H9 (cell line): ENCODE measurements around the gene ITPRID2. TPM values are rescaled to one million over a fixed set of nuclear protein-coding genes. Genes with fewer than 3 reads are reported as not detected.
"Not testable (repeated sequence)": the region's sequence is repeated elsewhere in the genome, so short reads cannot be mapped to it uniquely, and the experiment has no call there.

Source experiments
- DNase-seq: peaks from one replicate; pipeline ENCODE4 v3.0.0-alpha.2; 2017
- H2AFZ ChIP-seq: one replicate; pipeline ENCODE4 v1.6.1; 2013; ENCODE audit warnings: mild to moderate bottlenecking, low read length, control low read depth, moderate library complexity
- H2AK5ac ChIP-seq: 2 replicates; pipeline ENCODE4 v1.6.1; 2013; ENCODE audit warnings: low read length, control low read depth, mixed read lengths; ENCODE audit not compliant: insufficient read length
- H2BK120ac ChIP-seq: one replicate; pipeline ENCODE4 v1.6.1; 2013; ENCODE audit warnings: low read depth, mild to moderate bottlenecking, low read length, control low read depth, inconsistent platforms; ENCODE audit not compliant: poor library complexity, severe bottlenecking
- H2BK12ac ChIP-seq: 2 replicates; pipeline ENCODE4 v1.6.1; 2013; ENCODE audit warnings: low read length, control low read depth, mixed read lengths, low read depth; ENCODE audit not compliant: insufficient read length
- H2BK15ac ChIP-seq: 2 replicates; pipeline ENCODE4 v1.6.1; 2013; ENCODE audit warnings: low read depth, low read length, control low read depth
- H2BK20ac ChIP-seq: one replicate; pipeline ENCODE4 v1.6.1; 2013; ENCODE audit warnings: low read depth, mild to moderate bottlenecking, low read length, control low read depth, inconsistent platforms; ENCODE audit not compliant: poor library complexity, severe bottlenecking
- H2BK5ac ChIP-seq: 2 replicates; pipeline ENCODE4 v1.6.1; 2013; ENCODE audit warnings: low read length, control low read depth, mixed read lengths; ENCODE audit not compliant: insufficient read length
- H3K14ac ChIP-seq: 2 replicates; pipeline ENCODE4 v1.6.1; 2013; ENCODE audit warnings: low read length, control low read depth; ENCODE audit not compliant: insufficient read depth
- H3K18ac ChIP-seq: 2 replicates; pipeline ENCODE4 v1.6.1; 2013; ENCODE audit warnings: low read depth, mild to moderate bottlenecking, mixed read lengths, low read length, control low read depth; ENCODE audit not compliant: insufficient read length
- H3K23ac ChIP-seq: 2 replicates; pipeline ENCODE4 v1.6.1; 2013; ENCODE audit warnings: low read length, control low read depth, mixed read lengths, low read depth; ENCODE audit not compliant: insufficient read length
- H3K23me2 ChIP-seq: 2 replicates; pipeline ENCODE4 v1.6.1; 2013; ENCODE audit warnings: low read depth, mild to moderate bottlenecking, mixed read lengths, low read length, control low read depth; ENCODE audit not compliant: insufficient read length, poor library complexity, severe bottlenecking
- H3K27ac ChIP-seq: 2 replicates; pipeline ENCODE4 v1.5.1; 2013; ENCODE audit warnings: low read length, control low read depth, mixed read lengths, low read depth; ENCODE audit not compliant: insufficient read length
- H3K27me3 ChIP-seq: 2 replicates; pipeline ENCODE4 v1.6.1; 2013; ENCODE audit warnings: low read length, control low read depth, inconsistent platforms; ENCODE audit not compliant: insufficient read depth
- H3K4ac ChIP-seq: 2 replicates; pipeline ENCODE4 v1.6.1; 2013; ENCODE audit warnings: low read depth, mild to moderate bottlenecking, control low read depth, inconsistent platforms, low read length, moderate library complexity
- H3K4me1 ChIP-seq: 2 replicates; pipeline ENCODE4 v1.6.1; 2013; ENCODE audit warnings: low read length, control low read depth, inconsistent platforms; ENCODE audit not compliant: insufficient read depth
- H3K4me2 ChIP-seq: 2 replicates; pipeline ENCODE4 v1.6.1; 2013; ENCODE audit warnings: low read length, control low read depth, mixed read lengths; ENCODE audit not compliant: insufficient read length, insufficient read depth
- H3K56ac ChIP-seq: 2 replicates; pipeline ENCODE4 v1.6.1; 2013; ENCODE audit warnings: low read depth, mild to moderate bottlenecking, mixed read lengths, low read length, control low read depth; ENCODE audit not compliant: insufficient read length
- H3K79me1 ChIP-seq: 2 replicates; pipeline ENCODE4 v1.6.1; 2013; ENCODE audit warnings: low read depth, mild to moderate bottlenecking, moderate library complexity, low read length, control low read depth, inconsistent platforms; ENCODE audit not compliant: insufficient read depth, poor library complexity, severe bottlenecking
- H3K79me2 ChIP-seq: 2 replicates; pipeline ENCODE4 v1.6.1; 2013; ENCODE audit warnings: low read length, control low read depth, inconsistent platforms; ENCODE audit not compliant: insufficient read depth
- H3K9ac ChIP-seq: 2 replicates; pipeline ENCODE4 v1.6.1; 2013; ENCODE audit warnings: low read length, control low read depth, mixed read lengths; ENCODE audit not compliant: insufficient read length; ENCODE audit errors: extremely low read depth
- H3K9me3 ChIP-seq: one replicate; pipeline ENCODE4 v1.6.1; 2013; ENCODE audit warnings: low read depth, low read length, inconsistent platforms; ENCODE audit not compliant: control insufficient read depth
- H3T11ph ChIP-seq: one replicate; pipeline ENCODE4 v1.6.1; 2013; ENCODE audit warnings: mild to moderate bottlenecking, low read length, control low read depth, inconsistent platforms
- H4K20me1 ChIP-seq: one replicate; pipeline ENCODE4 v1.6.1; 2013; ENCODE audit not compliant: control insufficient read depth, insufficient read length, insufficient read depth
- H4K5ac ChIP-seq: 2 replicates; pipeline ENCODE4 v1.6.1; 2013; ENCODE audit warnings: low read depth, mild to moderate bottlenecking, mixed read lengths, low read length, control low read depth; ENCODE audit not compliant: insufficient read length
- H4K8ac ChIP-seq: replicated peaks from 2 replicates; pipeline ENCODE4 v1.6.1; 2013; ENCODE audit warnings: low read length, control low read depth, mixed read lengths, low read depth; ENCODE audit not compliant: insufficient read length
- H4K91ac ChIP-seq: 2 replicates; pipeline ENCODE4 v1.6.1; 2013; ENCODE audit warnings: low read depth, mild to moderate bottlenecking, moderate library complexity, mixed read lengths, low read length, control low read depth; ENCODE audit not compliant: insufficient read length
- H3K27ac Mint-ChIP-seq, 3 experiments: 2 replicates in 2 of 3; 3 replicates in 1 of 3; pipeline ENCODE4 v1.8.0; 2020 to 2021; ENCODE audit warnings: mixed read lengths in 3 of 3, mild to moderate bottlenecking in 1 of 3, moderate library complexity in 1 of 3
- H3K27me3 Mint-ChIP-seq: 2 replicates; pipeline ENCODE4 v1.8.0; 2021; ENCODE audit warnings: low read depth, mild to moderate bottlenecking, moderate library complexity, mixed read lengths
- H3K36me3 Mint-ChIP-seq, 3 experiments: 2 replicates in 2 of 3; 3 replicates in 1 of 3; pipeline ENCODE4 v1.8.0; 2020 to 2021; ENCODE audit warnings: low read depth in 3 of 3, mixed read lengths in 3 of 3; ENCODE audit not compliant: insufficient read depth in 1 of 3
- H3K4me1 Mint-ChIP-seq, 2 experiments: 2 replicates each; pipeline ENCODE4 v1.8.0; 2020; ENCODE audit warnings: mixed read lengths in 2 of 2
- H3K4me3 Mint-ChIP-seq, 2 experiments: 2 replicates in 1 of 2; 3 replicates in 1 of 2; pipeline ENCODE4 v1.8.0; 2020 to 2021; ENCODE audit warnings: mild to moderate bottlenecking in 2 of 2, mixed read lengths in 2 of 2, moderate library complexity in 1 of 2
- H3K9me3 Mint-ChIP-seq, 2 experiments: 2 replicates in 1 of 2; 3 replicates in 1 of 2; pipeline ENCODE4 v1.8.0; 2020; ENCODE audit warnings: mild to moderate bottlenecking in 2 of 2, mixed read lengths in 2 of 2, moderate library complexity in 1 of 2
- whole genome bisulfite sequencing: extraction: QIAGEN DNeasy Blood & Tissue Kit; methylation state at CpG from one replicate; pipeline ENCODE4 v1.1.7; 2013; ENCODE audit warnings: missing lambda C conversion rate, low lambda C conversion rate, mixed read lengths; ENCODE audit not compliant: insufficient read length; ENCODE audit errors: extremely low coverage; 5-methylcytosine and 5-hydroxymethylcytosine counted together
- total RNA-seq: library from RNA; stranded (reverse); gene quantifications from 2 replicates; pipeline ENCODE4 v1.2.1, GENCODE V29; 2021
- TF ChIP-seq, protein P1 (sequence below): fragments of 200-600 bp; sonication (generic); conservative IDR thresholded peaks from 3 replicates; pipeline ENCODE4 v1.8.0; 2021; ENCODE audit warnings: antibody characterized with exemption, mild to moderate bottlenecking

Gene ITPRID2
- total RNA-seq, 1 experiment from 2014 or later: 12.0 TPM

DNA sequence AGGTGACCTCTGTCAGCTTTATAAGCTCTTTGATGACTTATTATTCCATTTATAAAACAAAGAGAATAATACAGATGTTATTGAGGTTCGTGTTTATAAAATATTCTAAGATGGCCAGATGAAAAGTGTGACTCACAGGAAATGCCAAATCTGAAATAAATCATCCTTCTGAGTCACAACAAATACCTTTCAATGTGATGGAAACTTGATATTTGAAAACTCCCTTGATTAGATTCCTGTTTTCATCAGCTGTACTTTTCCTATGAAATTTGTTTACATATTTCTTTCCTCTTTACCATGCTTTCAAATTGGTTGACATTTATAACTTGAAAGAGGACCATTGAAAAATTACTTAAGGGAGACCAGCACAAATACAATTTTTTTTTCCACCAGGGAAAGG, 63.5 kb downstream of the ITPRID2 start:
- no peak overlapping the region for H4K5ac ChIP-seq
- H3K27ac ChIP-seq: no peak overlapping the region
- H4K8ac ChIP-seq: no peak overlapping the region
- H3K18ac ChIP-seq: no peak overlapping the region
- no peak overlapping the region for H3K4me3 Mint-ChIP-seq
- H3T11ph ChIP-seq: no peak overlapping the region
- WGBS: no CpG with 5 or more reads among the region's 1 CpG
- H4K20me1 ChIP-seq: no peaks in the 10 kb centered on the region
- H3K4me2 ChIP-seq: no peak overlapping the region
- H3K79me2 ChIP-seq: no peaks in the 10 kb centered on the region
- H2AK5ac ChIP-seq: no peak overlapping the region
- no peak overlapping the region for H3K9ac ChIP-seq
- no peak overlapping the region for H2AFZ ChIP-seq
- no peak overlapping the region for H2BK5ac ChIP-seq
- H3K27me3 Mint-ChIP-seq: no peaks in the 10 kb centered on the region
- DNase-seq: no peak
- H3K9me3 Mint-ChIP-seq: no peaks in the 10 kb centered on the region
- H3K4me1 ChIP-seq: no peaks in the 10 kb centered on the region
- H3K4me1 Mint-ChIP-seq: peaks cover 4 to 6% of the 10 kb centered on the region in 2 experiments; a peak in 3 of 4 replicates
- no peak overlapping the region for H3K4ac ChIP-seq
- H2BK120ac ChIP-seq: no peak overlapping the region
- no peaks in the 10 kb centered on the region for H3K23me2 ChIP-seq
- no peaks in the 10 kb centered on the region for H3K27me3 ChIP-seq
- no peaks in the 10 kb centered on the region for H3K79me1 ChIP-seq
- H3K27ac Mint-ChIP-seq: no peak overlapping the region
- TF ChIP-seq, protein P1, sequence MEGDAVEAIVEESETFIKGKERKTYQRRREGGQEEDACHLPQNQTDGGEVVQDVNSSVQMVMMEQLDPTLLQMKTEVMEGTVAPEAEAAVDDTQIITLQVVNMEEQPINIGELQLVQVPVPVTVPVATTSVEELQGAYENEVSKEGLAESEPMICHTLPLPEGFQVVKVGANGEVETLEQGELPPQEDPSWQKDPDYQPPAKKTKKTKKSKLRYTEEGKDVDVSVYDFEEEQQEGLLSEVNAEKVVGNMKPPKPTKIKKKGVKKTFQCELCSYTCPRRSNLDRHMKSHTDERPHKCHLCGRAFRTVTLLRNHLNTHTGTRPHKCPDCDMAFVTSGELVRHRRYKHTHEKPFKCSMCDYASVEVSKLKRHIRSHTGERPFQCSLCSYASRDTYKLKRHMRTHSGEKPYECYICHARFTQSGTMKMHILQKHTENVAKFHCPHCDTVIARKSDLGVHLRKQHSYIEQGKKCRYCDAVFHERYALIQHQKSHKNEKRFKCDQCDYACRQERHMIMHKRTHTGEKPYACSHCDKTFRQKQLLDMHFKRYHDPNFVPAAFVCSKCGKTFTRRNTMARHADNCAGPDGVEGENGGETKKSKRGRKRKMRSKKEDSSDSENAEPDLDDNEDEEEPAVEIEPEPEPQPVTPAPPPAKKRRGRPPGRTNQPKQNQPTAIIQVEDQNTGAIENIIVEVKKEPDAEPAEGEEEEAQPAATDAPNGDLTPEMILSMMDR: no peak
- H2BK15ac ChIP-seq: no peak overlapping the region
- H2BK12ac ChIP-seq: no peak overlapping the region
- H3K56ac ChIP-seq: no peak overlapping the region
- no peak overlapping the region for H3K14ac ChIP-seq
- no peaks in the 10 kb centered on the region for H3K9me3 ChIP-seq
- no peak overlapping the region for H3K23ac ChIP-seq
- no peak overlapping the region for H4K91ac ChIP-seq
- no peaks in the 10 kb centered on the region for H3K36me3 Mint-ChIP-seq
- H2BK20ac ChIP-seq: no peak overlapping the region

DNA sequence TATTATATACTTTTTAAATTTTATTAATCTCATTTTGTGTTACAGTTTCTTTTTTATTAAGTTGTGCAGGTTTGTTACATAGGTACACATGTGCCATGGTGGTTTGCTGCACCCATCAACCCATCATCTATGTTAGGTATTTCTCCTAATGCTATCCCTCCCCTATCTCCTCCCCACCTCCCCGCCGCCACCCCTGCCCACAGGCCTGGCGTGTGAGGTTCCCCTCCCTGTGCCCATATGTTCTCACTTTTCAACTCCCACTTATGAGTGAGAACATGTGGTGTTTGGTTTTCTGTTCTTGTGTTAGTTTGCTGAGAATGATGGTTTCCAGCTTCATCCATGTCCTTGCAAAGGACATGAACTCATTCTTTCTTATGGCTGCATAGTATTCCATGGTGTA, 64.3 kb downstream of the ITPRID2 start:
- not testable (repeated sequence) for H3K27ac ChIP-seq, H3K27ac Mint-ChIP-seq, H2BK12ac ChIP-seq, H4K5ac ChIP-seq, H3K9me3 ChIP-seq, H3K4me1 Mint-ChIP-seq, H3K27me3 Mint-ChIP-seq, H3K4ac ChIP-seq, H3K79me1 ChIP-seq, H3K4me1 ChIP-seq, H2AK5ac ChIP-seq, H3K4me3 Mint-ChIP-seq, H3K36me3 Mint-ChIP-seq, H3K23me2 ChIP-seq, H3K56ac ChIP-seq, H3K9me3 Mint-ChIP-seq, H3K23ac ChIP-seq, H2BK15ac ChIP-seq, H3K4me2 ChIP-seq, H2BK20ac ChIP-seq, DNase-seq, H2AFZ ChIP-seq, H4K8ac ChIP-seq, H3K79me2 ChIP-seq, H3K14ac ChIP-seq, H3K27me3 ChIP-seq, H2BK120ac ChIP-seq, H4K20me1 ChIP-seq, H3K18ac ChIP-seq, H3T11ph ChIP-seq, H3K9ac ChIP-seq, H2BK5ac ChIP-seq, H4K91ac ChIP-seq
- WGBS: no CpG with 5 or more reads among the region's 3 CpGs
